GM12872 (cell line): ENCODE results near the gene RRBP1.

Experiments used
- TF ChIP-seq, protein P1 (sequence below): IDR thresholded peaks from 3 replicates; pipeline ENCODE4 v1.5.1; 2011; ENCODE audit warnings: low read depth, mild to moderate bottlenecking, low read length, moderate library complexity; ENCODE audit not compliant: insufficient read depth

The RRBP1 gene

DNA sequence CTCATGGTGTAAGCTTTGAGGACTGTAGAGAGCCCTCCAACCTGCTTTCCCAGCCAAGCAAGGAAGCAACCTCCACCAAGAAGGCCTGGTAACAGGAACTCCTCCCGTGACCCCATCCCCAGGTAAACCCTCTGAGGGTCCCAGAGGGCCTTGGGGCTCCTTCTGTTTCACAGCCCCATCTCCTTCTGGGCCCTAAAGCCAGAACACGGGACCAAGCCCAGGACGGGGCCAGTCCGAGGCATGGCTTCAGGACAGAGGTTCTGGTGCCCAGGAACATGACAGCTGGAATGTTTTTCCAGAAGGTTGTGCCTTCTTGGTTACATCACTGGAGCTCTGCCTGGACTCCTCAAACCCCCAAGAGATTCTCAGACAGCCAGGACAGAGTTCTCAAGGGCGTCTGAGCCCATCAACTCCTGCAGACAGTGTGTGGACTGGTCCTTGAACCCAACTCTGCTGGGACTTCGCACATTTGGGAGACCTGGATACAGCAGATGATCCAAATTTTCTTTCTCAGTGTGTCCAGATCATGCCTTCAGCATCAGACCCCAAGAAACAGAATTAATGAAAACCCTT is 43.1 kb downstream of the RRBP1 start:
- TF ChIP-seq, protein P1, sequence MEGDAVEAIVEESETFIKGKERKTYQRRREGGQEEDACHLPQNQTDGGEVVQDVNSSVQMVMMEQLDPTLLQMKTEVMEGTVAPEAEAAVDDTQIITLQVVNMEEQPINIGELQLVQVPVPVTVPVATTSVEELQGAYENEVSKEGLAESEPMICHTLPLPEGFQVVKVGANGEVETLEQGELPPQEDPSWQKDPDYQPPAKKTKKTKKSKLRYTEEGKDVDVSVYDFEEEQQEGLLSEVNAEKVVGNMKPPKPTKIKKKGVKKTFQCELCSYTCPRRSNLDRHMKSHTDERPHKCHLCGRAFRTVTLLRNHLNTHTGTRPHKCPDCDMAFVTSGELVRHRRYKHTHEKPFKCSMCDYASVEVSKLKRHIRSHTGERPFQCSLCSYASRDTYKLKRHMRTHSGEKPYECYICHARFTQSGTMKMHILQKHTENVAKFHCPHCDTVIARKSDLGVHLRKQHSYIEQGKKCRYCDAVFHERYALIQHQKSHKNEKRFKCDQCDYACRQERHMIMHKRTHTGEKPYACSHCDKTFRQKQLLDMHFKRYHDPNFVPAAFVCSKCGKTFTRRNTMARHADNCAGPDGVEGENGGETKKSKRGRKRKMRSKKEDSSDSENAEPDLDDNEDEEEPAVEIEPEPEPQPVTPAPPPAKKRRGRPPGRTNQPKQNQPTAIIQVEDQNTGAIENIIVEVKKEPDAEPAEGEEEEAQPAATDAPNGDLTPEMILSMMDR, result no peak

DNA sequence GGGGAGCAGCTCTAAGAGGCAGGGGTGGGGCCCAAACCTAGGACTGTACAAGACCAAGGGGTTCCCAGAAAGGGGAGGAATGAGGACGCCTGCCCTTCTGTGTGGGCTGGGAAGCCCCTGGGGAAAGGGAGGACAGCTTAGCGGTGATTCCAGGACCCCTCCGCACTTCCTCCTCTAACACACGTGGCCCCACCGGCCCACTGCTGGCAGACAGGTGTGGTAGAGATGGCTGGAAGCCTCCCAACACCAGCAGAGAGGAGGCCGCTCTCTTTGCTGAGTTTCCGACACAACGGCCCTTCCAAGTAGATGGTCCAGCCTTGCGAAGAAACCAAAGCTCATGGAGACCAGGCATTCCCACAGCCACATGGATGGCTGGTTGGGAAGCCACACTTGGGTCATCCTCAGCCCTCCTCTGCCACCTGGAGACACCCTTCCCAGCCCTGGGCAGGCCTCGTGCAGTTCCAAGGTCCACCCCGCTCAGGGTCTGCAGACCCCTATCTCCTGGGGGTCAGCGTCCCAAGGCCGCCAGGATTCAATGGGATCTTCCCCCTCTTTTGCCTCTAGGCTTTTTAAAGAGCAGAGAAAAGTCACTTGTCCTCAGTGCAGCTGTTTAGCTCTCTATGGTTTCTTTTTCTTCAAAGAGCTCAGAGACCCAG is 43.9 kb downstream of the RRBP1 start:
- TF ChIP-seq, protein P1, result no peak

DNA sequence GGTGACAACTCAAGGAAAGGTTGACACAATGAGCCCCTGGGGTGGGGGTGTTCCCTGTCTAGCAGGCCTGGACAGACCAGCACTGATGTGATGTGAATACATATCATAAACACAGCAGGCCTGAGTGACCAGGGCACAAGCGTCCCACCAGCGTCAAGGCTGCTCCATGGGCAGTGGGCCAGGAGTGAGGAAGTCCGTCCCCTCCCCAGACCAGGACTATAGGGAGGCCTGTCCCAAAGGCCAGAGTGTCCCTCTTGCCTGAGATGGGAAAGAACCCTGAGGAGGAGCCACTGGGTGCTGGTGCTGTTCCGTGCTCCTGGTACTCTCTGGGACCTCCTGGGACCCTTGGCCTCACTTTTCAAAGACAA is 44.6 kb downstream of the RRBP1 start:
- TF ChIP-seq, protein P1, result no peak

DNA sequence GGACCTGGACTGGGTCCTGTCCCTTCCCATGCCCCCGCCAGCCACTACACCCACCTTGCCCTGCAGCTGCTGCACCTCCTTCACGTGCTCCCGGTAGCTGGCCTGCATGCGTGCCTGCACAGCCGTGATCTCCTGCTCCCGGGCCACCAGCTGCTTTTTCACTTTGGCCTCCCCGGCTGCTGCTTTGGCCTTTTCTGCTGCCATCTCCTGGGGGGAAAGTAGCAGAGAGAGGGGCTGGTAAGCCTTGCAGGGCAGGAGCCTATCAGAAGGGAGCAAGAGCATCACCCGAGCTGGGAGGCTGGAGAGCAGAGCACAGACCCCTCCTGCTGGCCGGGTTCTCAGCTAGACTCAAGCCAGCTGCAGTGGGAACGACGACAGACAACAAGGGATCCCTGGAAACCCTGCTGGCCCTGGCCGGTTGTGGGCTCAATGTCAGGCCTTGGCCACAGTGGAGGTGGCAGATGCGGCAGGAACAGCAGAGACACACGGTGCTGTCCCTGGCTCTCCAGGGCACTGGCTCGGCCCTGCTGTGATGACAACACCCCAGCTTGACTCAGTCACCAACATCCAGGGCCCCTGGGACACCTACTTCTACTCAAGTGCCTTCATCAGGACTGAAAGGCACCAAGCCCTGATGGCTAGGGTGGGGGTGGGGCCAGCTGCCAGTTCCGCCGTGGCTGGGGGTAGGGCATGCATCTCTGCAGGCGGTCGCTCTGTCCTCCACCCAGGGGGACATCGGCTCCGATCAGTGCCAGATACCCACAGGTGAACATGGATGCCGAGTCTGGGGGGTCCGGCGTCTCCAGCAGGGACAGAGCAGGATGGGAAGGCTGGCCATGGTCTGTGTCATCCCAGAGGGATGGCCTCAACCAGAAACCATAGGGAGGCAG is 45.3 kb downstream of the RRBP1 start:
- TF ChIP-seq, protein P1, result no peak

DNA sequence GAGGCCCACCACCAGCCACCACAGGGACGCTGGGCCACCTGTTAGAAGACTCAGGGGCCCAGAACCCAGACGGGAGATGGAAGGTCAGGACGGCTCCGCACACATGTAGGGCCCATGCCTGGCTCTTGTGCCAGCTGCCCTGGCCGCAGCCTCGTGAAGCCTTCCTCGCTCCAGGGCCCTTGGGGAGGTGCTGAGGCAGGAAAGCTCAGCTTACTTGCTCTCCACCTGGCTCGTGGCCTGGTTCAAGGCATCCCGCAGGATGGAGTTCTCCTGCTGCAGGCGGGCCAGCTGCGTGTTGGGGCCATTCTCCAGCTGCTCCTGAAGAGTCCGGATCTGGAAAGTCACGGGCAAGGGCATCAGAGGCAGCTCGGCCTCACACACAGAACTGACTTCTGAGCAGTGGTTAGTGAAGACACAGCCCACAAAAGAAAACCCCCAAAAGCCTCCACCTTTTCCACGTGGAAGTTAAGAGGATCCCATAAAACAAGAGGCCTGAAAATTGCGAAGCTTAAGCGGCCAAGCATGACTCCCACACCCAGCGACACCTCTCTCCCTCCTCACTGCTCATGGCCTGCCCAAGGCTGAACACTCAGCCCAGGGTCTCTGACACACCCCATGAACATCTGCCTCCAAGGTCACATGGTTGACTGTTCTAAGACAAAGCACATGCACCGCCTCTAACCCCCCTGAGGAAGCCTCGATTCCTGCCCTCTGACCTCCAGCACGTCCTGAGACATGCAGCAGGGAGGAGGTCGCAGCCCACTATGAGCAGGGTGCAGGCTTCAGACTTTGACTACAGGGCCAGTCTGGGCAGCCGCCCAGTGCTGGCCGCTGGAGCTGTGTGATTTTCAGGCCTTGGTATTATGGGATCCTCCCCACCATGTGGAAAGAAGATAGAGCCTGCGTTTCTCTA is 46.5 kb downstream of the RRBP1 start:
- TF ChIP-seq, protein P1, result no peak

DNA sequence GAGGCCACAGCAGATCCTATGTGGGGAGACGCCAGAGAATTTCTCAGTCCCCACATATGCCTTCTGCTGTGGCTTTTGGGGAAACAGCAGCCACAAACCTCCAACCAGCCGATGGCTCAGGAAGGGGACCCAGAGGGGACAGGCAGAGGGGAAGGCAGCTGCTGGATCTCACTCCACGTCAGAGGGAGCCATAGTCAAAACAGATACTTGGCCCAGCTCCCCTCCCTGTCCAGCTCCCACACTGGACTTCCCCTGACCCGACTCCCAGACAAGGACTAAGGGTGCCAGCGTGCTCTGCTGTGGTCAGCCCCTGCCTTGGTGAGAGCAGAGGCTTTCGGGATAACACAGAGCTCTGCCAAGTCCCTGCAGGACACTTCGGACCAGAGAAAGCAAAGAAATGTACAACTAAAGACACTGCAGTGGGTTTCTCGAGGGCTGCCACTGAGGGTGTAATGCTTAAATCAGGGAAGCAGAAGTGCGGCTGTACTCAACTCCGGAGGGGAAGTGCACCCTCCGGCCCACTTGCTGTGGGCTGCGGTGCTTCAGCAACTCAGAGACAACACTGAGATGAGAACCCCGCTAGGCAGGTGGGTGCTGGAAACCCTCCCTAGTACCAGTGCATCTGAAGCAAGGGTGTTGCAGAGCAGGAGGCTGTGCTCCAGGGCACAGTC is 47.2 kb downstream of the RRBP1 start:
- TF ChIP-seq, protein P1, result no peak
